Tibial artery (tissue), 4 donors: Measurements from ENCODE around the gene ARHGEF38.

Experiments used
- DNase-seq, 2 donors: peaks; one replicate each; pipeline ENCODE4 v3.0.0-alpha.2; 2019
- H3K27ac ChIP-seq, 2 donors: fragments of 200-600 bp; sonication (generic) in 1 of 2; 1 replicate in 1 of 2; 2 replicates in 1 of 2; pipeline ENCODE4 v1.5.1; 2018 to 2019; ENCODE audit warnings: mild to moderate bottlenecking in 1 of 2
- H3K27me3 ChIP-seq, 2 donors: fragments of 200-600 bp; sonication (generic) in 1 of 2; one replicate each; pipeline versions ENCODE4 v1.5.1 to v1.6.0; 2016 to 2019
- H3K36me3 ChIP-seq, 3 donors: fragments of 200-600 bp; sonication (generic) in 2 of 3; one replicate each; pipeline ENCODE4 v1.5.1; 2016 to 2019; ENCODE audit warnings: mild to moderate bottlenecking in 2 of 3
- H3K4me1 ChIP-seq, 4 donors: fragments of 200-600 bp; sonication (generic) in 2 of 4; 1 replicate in 3 of 4; 2 replicates in 1 of 4; pipeline ENCODE4 v1.5.1; 2016 to 2019
- H3K4me3 ChIP-seq, 2 donors: fragments of 200-600 bp; sonication (generic) in 1 of 2; 1 replicate in 1 of 2; 2 replicates in 1 of 2; pipeline ENCODE4 v1.5.1; 2018 to 2019; ENCODE audit warnings: mild to moderate bottlenecking in 2 of 2
- H3K9me3 ChIP-seq, 3 donors: fragments of 200-600 bp; sonication (generic) in 1 of 3; one replicate each; pipeline ENCODE4 v1.5.1; 2016 to 2019
- CTCF ChIP-seq, 2 experiments: fragments of 200-600 bp in 1 of 2; fragments of 450-650 bp in 1 of 2; IDR thresholded peaks; one replicate each; pipeline ENCODE4 v1.5.1; 2017 to 2019; ENCODE audit warnings: antibody characterized with exemption in 2 of 2, mild to moderate bottlenecking in 1 of 2, moderate library complexity in 1 of 2
- intact Hi-C: fragments of 100-400 bp; cut with DNase I; formaldehyde crosslinking; loops from one replicate; pipeline ENCODE4 v1.15.0; 2023; ENCODE audit warnings: low total_unique reads

ARHGEF38 gene

GRCh38 chr4:105569057-105569865, 16.8 kb downstream of the ARHGEF38 start:
- no peak for TF ChIP-seq CTCF (IDR thresholded peaks at IDR 0.05)
- intact Hi-C loops = no loop called here

GRCh38 chr4:105569866-105570236, 17.4 kb downstream of the ARHGEF38 start:
- Histone ChIP-seq H3K4me1 (no peaks in the 10 kb centered on the region), H3K27me3 (no peaks in the 10 kb centered on the region), H3K9me3 (no peaks in the 10 kb centered on the region), H3K4me3 (no peak overlapping the region), H3K36me3 (no peaks in the 10 kb centered on the region), H3K27ac (no peak overlapping the region)
- no peak for TF ChIP-seq CTCF (IDR thresholded peaks at IDR 0.05)
- DNase-seq = no peak
- intact Hi-C loops = no loop called here

More at GRCh38 chr4:105569057-105569865, 16.8 kb downstream of the ARHGEF38 start:
- no peak for DNase-seq
- Histone ChIP-seq H3K4me1 (no peaks in the 10 kb centered on the region), H3K4me3 (no peak overlapping the region), H3K27ac (no peak overlapping the region), H3K9me3 (no peaks in the 10 kb centered on the region), H3K27me3 (no peaks in the 10 kb centered on the region), H3K36me3 (no peaks in the 10 kb centered on the region)

- no peak overlapping the region for H3K27ac ChIP-seq
- intact Hi-C loops = no loop called here
- no peak for TF ChIP-seq CTCF (IDR thresholded peaks at IDR 0.05)
- no peaks in the 10 kb centered on the region for H3K36me3 ChIP-seq
- no peaks in the 10 kb centered on the region for H3K9me3 ChIP-seq
- no peaks in the 10 kb centered on the region for H3K4me1 ChIP-seq
- no peak for DNase-seq
- H3K27me3 ChIP-seq = no peaks in the 10 kb centered on the region
- H3K4me3 ChIP-seq = no peak overlapping the region
Measured at GRCh38 chr4:105572296-105572695, 19.9 kb downstream of the ARHGEF38 start.

GRCh38 chr4:105586638-105587328, 34.4 kb downstream of the ARHGEF38 start:
- Histone ChIP-seq H3K4me3 (no peak overlapping the region), H3K27ac (no peak overlapping the region), H3K9me3 (no peaks in the 10 kb centered on the region), H3K27me3 (no peaks in the 10 kb centered on the region), H3K4me1 (no peaks in the 10 kb centered on the region), H3K36me3 (no peaks in the 10 kb centered on the region)
- intact Hi-C loops = no loop called here
- TF ChIP-seq CTCF (IDR thresholded peaks at IDR 0.05) = no peak
- DNase-seq = no peak

- DNase-seq = no peak
- no peak overlapping the region for H3K4me3 ChIP-seq
- TF ChIP-seq CTCF (IDR thresholded peaks at IDR 0.05) = no peak
- no peak overlapping the region for H3K27ac ChIP-seq
- no peaks in the 10 kb centered on the region for H3K4me1 ChIP-seq
- intact Hi-C loops = no loop called here
- no peaks in the 10 kb centered on the region for H3K27me3 ChIP-seq
- H3K9me3 ChIP-seq = no peaks in the 10 kb centered on the region
- H3K36me3 ChIP-seq = no peaks in the 10 kb centered on the region
Measured at GRCh38 chr4:105587841-105588240, 35.4 kb downstream of the ARHGEF38 start.
